Measurements from ENCODE around the gene TNFRSF4. TPM values are rescaled to one million over a fixed set of nuclear protein-coding genes. Genes with fewer than 3 reads are reported as not detected.

Gene TNFRSF4
- total and polyA plus RNA-seq, 2 donors (not counting 1 experiment from before 2014, with no cell fraction given): 0.05 to 0.17 TPM

GRCh38 chr1:1247341-1247913, 33.5 kb upstream of the TNFRSF4 start:
- H3K27ac ChIP-seq (ENCODE audit: insufficient read depth, low read length): no peak overlapping the region
- no peaks in the 10 kb centered on the region for H4K20me1 ChIP-seq (ENCODE audit: control insufficient read depth, extremely low read depth, insufficient read depth, low read length)
- no peak overlapping the region for H3K4me3 ChIP-seq (replicated peaks in 1 of 4; ENCODE audit: control extremely low read depth in 1 of 4, insufficient read depth in 1 of 4, low read depth in 3 of 4, low read length in 4 of 4)
- H2AFZ ChIP-seq (ENCODE audit: low read length): no peak overlapping the region
- H3K4me1 ChIP-seq (ENCODE audit: control insufficient read depth, extremely low read depth, insufficient read depth, low read length): no peaks in the 10 kb centered on the region
- H3K79me2 ChIP-seq (ENCODE audit: control insufficient read depth, insufficient read depth, low read length): no peaks in the 10 kb centered on the region
- TF ChIP-seq, protein P1, sequence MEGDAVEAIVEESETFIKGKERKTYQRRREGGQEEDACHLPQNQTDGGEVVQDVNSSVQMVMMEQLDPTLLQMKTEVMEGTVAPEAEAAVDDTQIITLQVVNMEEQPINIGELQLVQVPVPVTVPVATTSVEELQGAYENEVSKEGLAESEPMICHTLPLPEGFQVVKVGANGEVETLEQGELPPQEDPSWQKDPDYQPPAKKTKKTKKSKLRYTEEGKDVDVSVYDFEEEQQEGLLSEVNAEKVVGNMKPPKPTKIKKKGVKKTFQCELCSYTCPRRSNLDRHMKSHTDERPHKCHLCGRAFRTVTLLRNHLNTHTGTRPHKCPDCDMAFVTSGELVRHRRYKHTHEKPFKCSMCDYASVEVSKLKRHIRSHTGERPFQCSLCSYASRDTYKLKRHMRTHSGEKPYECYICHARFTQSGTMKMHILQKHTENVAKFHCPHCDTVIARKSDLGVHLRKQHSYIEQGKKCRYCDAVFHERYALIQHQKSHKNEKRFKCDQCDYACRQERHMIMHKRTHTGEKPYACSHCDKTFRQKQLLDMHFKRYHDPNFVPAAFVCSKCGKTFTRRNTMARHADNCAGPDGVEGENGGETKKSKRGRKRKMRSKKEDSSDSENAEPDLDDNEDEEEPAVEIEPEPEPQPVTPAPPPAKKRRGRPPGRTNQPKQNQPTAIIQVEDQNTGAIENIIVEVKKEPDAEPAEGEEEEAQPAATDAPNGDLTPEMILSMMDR (conservative IDR thresholded peaks at IDR 0.05 in 1 of 2, IDR thresholded peaks at IDR 0.05 in 1 of 2; ENCODE audit: low read depth in 1 of 2, low read length in 2 of 2): no peak
- no peak for TF ChIP-seq EZH2 (IDR thresholded peaks at IDR 0.05; ENCODE audit: low read length, missing control alignments)
- H3K4me2 ChIP-seq (ENCODE audit: extremely low read depth, insufficient read depth, low read length): no peak overlapping the region
- no peaks in the 10 kb centered on the region for H3K9me3 ChIP-seq (ENCODE audit: control insufficient read depth, insufficient read depth, low read depth, low read length)
- no peak for DNase-seq (ENCODE audit: low read depth in 2 of 2)
- no peaks in the 10 kb centered on the region for H3K36me3 ChIP-seq (ENCODE audit: control insufficient read depth, insufficient read depth, low read length)
- no peaks in the 10 kb centered on the region for H3K27me3 ChIP-seq (ENCODE audit: control insufficient read depth, insufficient read depth, low read length)
- no peak overlapping the region for H3K9ac ChIP-seq (ENCODE audit: insufficient read depth, low read length)

DNA sequence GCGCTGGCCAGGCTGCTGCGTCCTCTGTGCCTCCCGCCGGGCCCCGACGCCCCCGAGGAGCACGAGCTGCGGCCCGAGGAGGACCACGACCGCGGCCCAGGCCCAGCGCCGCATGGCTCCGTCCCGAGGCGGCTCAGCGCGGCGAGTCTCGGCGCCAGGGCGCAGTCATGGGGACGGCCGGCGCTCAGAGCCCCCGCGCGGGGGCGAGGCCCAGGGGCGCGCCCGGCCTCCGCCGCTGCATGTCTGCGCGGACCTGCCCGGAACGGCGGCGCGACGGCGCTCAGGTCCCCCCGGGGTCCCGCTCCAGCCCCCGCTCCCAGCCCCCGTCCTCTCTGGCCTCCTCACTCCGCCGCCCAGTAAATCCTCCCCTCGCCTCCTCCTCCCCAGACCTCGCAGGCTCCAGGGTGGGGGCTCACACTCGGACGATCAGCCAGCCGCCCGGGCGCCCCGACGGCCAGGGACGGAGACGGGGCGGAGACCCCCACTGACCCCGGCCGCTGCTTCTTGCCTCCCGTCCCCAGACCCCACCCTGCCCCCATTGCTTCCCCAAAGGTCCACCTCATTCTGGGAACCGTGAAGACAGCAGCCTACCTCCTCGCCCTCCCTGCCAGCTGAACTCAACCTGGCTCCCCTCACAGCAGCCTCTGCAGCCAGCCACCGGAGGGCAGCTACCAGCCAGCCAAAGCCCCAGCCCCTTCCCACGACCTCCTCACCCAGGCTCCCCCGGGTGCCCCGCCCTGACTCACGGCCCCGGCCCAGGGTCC, 32.8 kb upstream of the TNFRSF4 start, which contains the start of gene C1QTNF12:
Gene C1QTNF12, minus strand, starts transcription at position 146 of the 764 bp plus-strand sequence. Its CDS starts 32 bp downstream, at position 114.
- DNase-seq (ENCODE audit: low read depth in 2 of 2): no peak

More for the DNA sequence above, 32.8 kb upstream of the TNFRSF4 start, which contains the start of gene C1QTNF12:
- Histone ChIP-seq H3K9me3 (ENCODE audit: control insufficient read depth, insufficient read depth, low read depth, low read length) (no peaks in the 10 kb centered on the region), H3K79me2 (ENCODE audit: control insufficient read depth, insufficient read depth, low read length) (no peaks in the 10 kb centered on the region), H3K4me3 (replicated peaks in 1 of 4; ENCODE audit: control extremely low read depth in 1 of 4, insufficient read depth in 1 of 4, low read depth in 3 of 4, low read length in 4 of 4) (no peak within 1 kb of the TSS), H3K27ac (ENCODE audit: insufficient read depth, low read length) (no peak within 1 kb of the TSS), H3K4me1 (ENCODE audit: control insufficient read depth, extremely low read depth, insufficient read depth, low read length) (no peaks in the 10 kb centered on the region), H3K27me3 (ENCODE audit: control insufficient read depth, insufficient read depth, low read length) (no peaks in the 10 kb centered on the region), H4K20me1 (ENCODE audit: control insufficient read depth, extremely low read depth, insufficient read depth, low read length) (no peaks in the 10 kb centered on the region), H2AFZ (ENCODE audit: low read length) (no peak within 1 kb of the TSS), H3K9ac (ENCODE audit: insufficient read depth, low read length) (no peak within 1 kb of the TSS), H3K36me3 (ENCODE audit: control insufficient read depth, insufficient read depth, low read length) (no peaks in the 10 kb centered on the region), H3K4me2 (ENCODE audit: extremely low read depth, insufficient read depth, low read length) (no peak within 1 kb of the TSS)
- no peak for TF ChIP-seq EZH2 (IDR thresholded peaks at IDR 0.05; ENCODE audit: low read length, missing control alignments)
- TF ChIP-seq, protein P1 (conservative IDR thresholded peaks at IDR 0.05 in 1 of 2, IDR thresholded peaks at IDR 0.05 in 1 of 2; ENCODE audit: low read depth in 1 of 2, low read length in 2 of 2): no peak

Measured in fibroblast of lung (primary cell).